GM21717 (cell line): ENCODE results near the gene BMPR1A.
"Not testable (repeated sequence)": the region's sequence is repeated elsewhere in the genome, so short reads cannot be mapped to it uniquely, and the experiment has no call there.

Source experiments
- ATAC-seq: cut with Tn5 transposase; IDR thresholded peaks from one replicate; pipeline ENCODE4 v1.9.1; 2021; ENCODE audit warnings: mild to moderate bottlenecking, moderate library complexity; ENCODE audit not compliant: unreplicated experiment

BMPR1A gene

GRCh38 chr10:86871563-86872183 lies 115.3 kb downstream of the BMPR1A start:
- no peak for ATAC-seq

GRCh38 chr10:86872757-86873156 lies 116.3 kb downstream of the BMPR1A start:
- no peak for ATAC-seq

- no peak for ATAC-seq
These were observed 120.3 kb downstream of the BMPR1A start for GRCh38 chr10:86876748-86877147.

GRCh38 chr10:86878983-86879713 lies 122.7 kb downstream of the BMPR1A start:
- ATAC-seq: no peak

- no peak for ATAC-seq
These were observed 124.6 kb downstream of the BMPR1A start for GRCh38 chr10:86880971-86881370.

GRCh38 chr10:86888585-86889381 lies 132.4 kb downstream of the BMPR1A start:
- ATAC-seq: peak; percentile 92

GRCh38 chr10:86889997-86890396 lies 133.6 kb downstream of the BMPR1A start:
- ATAC-seq: no peak

- ATAC-seq: no peak
These were observed 142.1 kb downstream of the BMPR1A start for GRCh38 chr10:86898511-86898910.

GRCh38 chr10:86899132-86899531 lies 142.7 kb downstream of the BMPR1A start:
- ATAC-seq: no peak

- ATAC-seq: no peak
These were observed 143.4 kb downstream of the BMPR1A start for GRCh38 chr10:86899670-86900276.

- ATAC-seq: no peak
These were observed 144.5 kb downstream of the BMPR1A start for GRCh38 chr10:86900955-86901354.

- ATAC-seq: no peak
These were observed 148.2 kb downstream of the BMPR1A start for GRCh38 chr10:86904600-86904999.

- ATAC-seq: no peak
These were observed 149.0 kb downstream of the BMPR1A start for GRCh38 chr10:86905429-86905828.

- no peak for ATAC-seq
These were observed 158.3 kb downstream of the BMPR1A start for GRCh38 chr10:86914734-86915133.

GRCh38 chr10:86918022-86918471 lies 161.6 kb downstream of the BMPR1A start:
- ATAC-seq: no peak

- no peak for ATAC-seq
These were observed 166.1 kb downstream of the BMPR1A start for GRCh38 chr10:86922553-86922961.

- no peak for ATAC-seq
These were observed 173.3 kb downstream of the BMPR1A start for GRCh38 chr10:86929468-86930380.

- ATAC-seq: no peak
These were observed 175.5 kb downstream of the BMPR1A start for GRCh38 chr10:86931872-86932271.

GRCh38 chr10:86932674-86933073 lies 176.3 kb downstream of the BMPR1A start:
- no peak for ATAC-seq

GRCh38 chr10:86934162-86934711 lies 177.8 kb downstream of the BMPR1A start:
- not testable (repeated sequence) for ATAC-seq
